HepG2 (cell line): ENCODE results near the gene DAB1. TPM values are rescaled to one million over a fixed set of nuclear protein-coding genes. Genes with fewer than 3 reads are reported as not detected.

ENCODE experiments used
- IRF9 ChIP-seq: sonication (generic); formaldehyde crosslinking; IDR thresholded peaks from 2 replicates; pipeline ENCODE4 v1.8.0; 2022; ENCODE audit warnings: missing genetic modification reagents, mild to moderate bottlenecking, borderline replicate concordance
- PRMT3 ChIP-seq: sonication (generic); formaldehyde crosslinking; IDR thresholded peaks from 2 replicates; pipeline ENCODE4 v1.8.1; 2022; ENCODE audit warnings: low read depth, mild to moderate bottlenecking, moderate library complexity, missing genetic modification reagents, borderline replicate concordance
- ZBTB4 ChIP-seq: sonication (generic); formaldehyde crosslinking; IDR thresholded peaks from 2 replicates; pipeline ENCODE4 v1.4.0; 2020; ENCODE audit warnings: missing genetic modification reagents, mild to moderate bottlenecking, borderline replicate concordance
- ZNF331 ChIP-seq: sonication (generic); formaldehyde crosslinking; IDR thresholded peaks from 2 replicates; pipeline ENCODE4 v1.4.0; 2020; ENCODE audit warnings: missing genetic modification reagents
- ZNF687 ChIP-seq: sonication (generic); formaldehyde crosslinking; IDR thresholded peaks from 2 replicates; pipeline ENCODE4 v1.5.1; 2020; ENCODE audit warnings: mild to moderate bottlenecking, missing genetic modification reagents, moderate library complexity
- ZSCAN21 ChIP-seq: sonication (generic); formaldehyde crosslinking; IDR thresholded peaks from 2 replicates; pipeline ENCODE4 v1.8.0; 2022; ENCODE audit warnings: mild to moderate bottlenecking, missing genetic modification reagents, moderate library complexity, borderline replicate concordance
- polyA plus RNA-seq, 8 experiments: library from polyadenylated mRNA; depleted of rRNA in 3 of 8; stranded (reverse) in 7 of 8; unstranded in 1 of 8; fragments of >200 nt; fragmentation: Illumina TruSeq in 4 of 8; extraction: Trizol in 4 of 8; gene quantifications; 2 replicates each; pipeline versions ENCODE4 v1.2.1 to v1.2.3, GENCODE V29; 2011 to 2016; ENCODE audit warnings: low read depth in 4 of 8, missing spikeins in 1 of 8, mixed read lengths in 1 of 8; ENCODE audit not compliant: insufficient read depth in 1 of 8
- total RNA-seq, 5 experiments: library from RNA; depleted of rRNA; stranded (reverse); fragments of >200 nt; fragmentation: Illumina TruSeq; extraction: Trizol; gene quantifications; 2 replicates each; pipeline ENCODE4 v1.2.3, GENCODE V29; 2016; ENCODE audit warnings: low read depth in 1 of 5

Gene DAB1
- total and polyA plus RNA-seq, 2 of the 13 experiments (the other 11 are each of a cell fraction or from before 2014, with no cell fraction given), result 0.04 to 0.13 TPM

GRCh38 chr1:56975446-56975845 lies 448.4 kb downstream of the DAB1 start (continued):
- TF ChIP-seq ZNF687 (no peak), ZSCAN21 (CRISPR knock-in tag) (no peak), ZNF331 (CRISPR knock-in tag) (no peak), PRMT3 (CRISPR knock-in tag) (no peak), ZBTB4 (CRISPR knock-in tag) (no peak), IRF9 (no peak)
